Stimulated activated CD4-positive, alpha-beta T cell treated with anti-CD3 and anti-CD28 coated beads, Interleukin-1b, Interleukin-23, amount 100 ng/mL, for 24 hours (primary cell): Measurements from ENCODE around the gene LENG8.
"Not testable (repeated sequence)": the region's sequence is repeated elsewhere in the genome, so short reads cannot be mapped to it uniquely, and the experiment has no call there.

Experiments
- DNase-seq, 4 experiments: peaks; one replicate each; pipeline ENCODE4 v3.0.0-alpha.2; 2020; ENCODE audit warnings: low read depth in 4 of 4, low spot score in 1 of 4

Gene LENG8

DNA sequence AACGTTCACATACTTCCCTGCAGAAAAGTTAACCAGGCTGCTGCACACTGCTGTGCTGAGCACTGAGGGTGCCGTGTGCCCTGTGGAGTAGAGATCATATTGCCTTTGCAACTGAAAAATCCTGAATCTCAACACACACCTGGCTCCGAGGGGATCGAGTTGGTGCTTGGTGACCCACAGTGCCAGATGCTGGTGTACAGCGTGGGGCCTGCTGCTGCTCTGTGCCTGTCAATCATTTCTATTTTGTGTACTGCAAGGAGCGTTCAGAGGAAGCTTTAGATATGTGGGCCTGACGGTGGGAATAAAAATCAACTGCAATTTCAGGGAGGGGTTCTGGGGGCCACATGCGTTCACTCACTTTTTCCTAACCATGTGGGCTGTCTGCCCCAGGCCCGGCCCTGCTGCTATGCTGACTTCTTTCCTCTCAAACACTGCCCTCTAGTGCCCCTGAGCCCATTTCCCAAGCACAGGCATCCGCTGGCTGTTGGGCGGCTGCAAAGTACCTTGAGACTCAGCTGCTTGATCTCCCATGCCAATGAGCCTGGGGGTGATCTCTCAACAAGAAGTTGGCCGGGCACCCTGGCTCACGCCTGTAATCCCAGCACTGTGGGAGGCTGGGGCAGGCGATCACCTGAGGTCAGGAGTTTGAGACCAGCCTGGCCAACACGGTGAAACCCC lies 9.7 kb upstream of the LENG8 start:
- no peak for DNase-seq

GRCh38 chr19:54440641-54441040 lies 8.4 kb upstream of the LENG8 start:
- no peak for DNase-seq

DNA sequence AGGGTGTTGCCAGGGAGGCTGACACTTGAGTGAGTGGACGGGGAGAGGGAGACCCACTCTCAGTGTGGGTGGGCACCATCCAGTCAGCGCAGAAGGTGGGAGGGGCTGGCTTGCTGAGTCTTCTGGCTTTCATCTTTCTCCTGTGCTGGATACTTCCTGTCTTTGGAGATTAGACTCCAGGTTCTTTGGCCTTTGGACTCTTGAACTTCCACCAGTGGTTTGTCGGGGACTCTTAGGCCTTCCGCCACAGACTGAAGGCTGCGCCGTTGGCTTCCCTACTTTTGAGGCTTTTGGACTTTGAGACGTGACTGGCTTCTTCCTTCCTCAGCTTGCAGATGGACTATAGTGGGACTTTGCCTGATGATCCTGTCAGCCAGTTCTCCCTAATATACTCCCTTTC lies 4.3 kb upstream of the LENG8 start:
- DNase-seq = no peak

- not testable (repeated sequence) for DNase-seq
Measured at GRCh38 chr19:54446349-54446748, 2.6 kb upstream of the LENG8 start.

DNA sequence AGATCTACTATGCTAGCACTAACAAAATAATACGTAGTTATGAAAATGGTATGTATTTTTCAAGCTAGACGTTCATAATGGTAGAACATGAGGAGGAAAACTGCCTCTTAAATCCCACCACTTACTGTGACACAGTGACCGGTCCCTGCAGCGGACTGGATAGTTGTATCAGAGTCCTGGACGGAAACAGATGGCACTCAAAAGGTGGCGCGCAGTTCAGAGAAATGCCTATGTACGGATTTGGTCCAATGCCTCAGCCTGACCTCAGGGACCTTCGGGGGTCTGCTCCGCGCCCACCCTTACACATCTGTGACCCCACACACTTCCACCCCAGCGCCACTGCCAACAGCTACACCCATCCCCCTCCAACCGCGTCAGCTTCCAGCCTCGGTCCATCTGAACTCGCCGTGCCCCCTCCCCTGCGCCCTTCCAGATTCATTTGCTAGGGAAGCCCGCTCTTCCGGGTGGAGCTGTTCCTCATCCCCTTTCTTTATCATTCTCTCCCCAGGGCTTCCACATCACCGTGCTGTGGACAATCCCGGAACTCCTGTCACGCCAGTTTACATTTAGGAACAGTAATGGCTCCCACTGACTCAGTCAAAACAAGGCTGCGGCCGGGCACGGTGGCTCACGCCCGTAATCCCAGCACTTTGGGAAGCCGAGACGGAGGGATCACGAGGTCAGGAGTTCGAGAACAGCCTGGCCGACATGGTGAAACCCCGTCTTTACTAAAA lies 792 bp upstream of the LENG8 start:
- DNase-seq = peak; percentile 20 to 36 (median 27)

- DNase-seq = no peak
Measured at GRCh38 chr19:54449701-54450069, 686 bp downstream of the LENG8 start.

GRCh38 chr19:54451331-54451871 lies 2.4 kb downstream of the LENG8 start:
- no peak for DNase-seq

DNA sequence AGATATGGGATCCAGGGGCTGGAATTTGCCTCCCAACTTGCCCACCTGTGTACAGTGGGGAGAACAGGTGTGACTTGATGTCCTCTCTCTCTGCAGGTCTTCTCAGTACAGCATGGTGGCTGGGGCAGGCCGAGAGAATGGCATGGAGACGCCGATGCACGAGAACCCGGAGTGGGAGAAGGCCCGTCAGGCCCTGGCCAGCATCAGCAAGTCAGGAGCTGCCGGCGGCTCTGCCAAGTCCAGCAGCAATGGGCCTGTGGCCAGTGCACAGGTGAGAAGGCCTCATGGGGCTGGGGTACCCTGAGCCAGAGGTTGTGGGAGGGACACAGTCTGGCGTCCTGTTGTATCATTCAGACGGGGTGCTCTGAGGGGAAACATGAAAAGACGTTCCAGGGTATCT lies 3.0 kb downstream of the LENG8 start:
- no peak for DNase-seq

DNA sequence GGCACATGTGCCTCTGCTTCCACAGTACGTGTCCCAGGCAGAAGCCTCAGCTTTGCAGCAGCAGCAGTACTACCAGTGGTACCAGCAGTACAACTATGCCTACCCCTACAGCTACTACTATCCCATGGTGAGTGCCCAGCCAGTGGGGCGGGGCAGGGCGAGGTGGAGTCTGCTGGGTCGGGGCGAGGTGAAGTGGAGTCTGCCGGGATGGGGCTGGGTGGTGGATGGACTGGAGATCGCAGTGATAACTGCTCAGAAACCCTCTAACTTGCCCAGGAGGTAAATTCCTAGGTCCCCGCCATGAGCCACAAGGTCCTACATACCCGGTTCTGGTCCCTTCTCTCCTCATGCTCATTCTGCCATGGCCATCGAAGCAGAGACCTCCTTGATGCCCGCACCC lies 3.6 kb downstream of the LENG8 start:
- no peak for DNase-seq

DNA sequence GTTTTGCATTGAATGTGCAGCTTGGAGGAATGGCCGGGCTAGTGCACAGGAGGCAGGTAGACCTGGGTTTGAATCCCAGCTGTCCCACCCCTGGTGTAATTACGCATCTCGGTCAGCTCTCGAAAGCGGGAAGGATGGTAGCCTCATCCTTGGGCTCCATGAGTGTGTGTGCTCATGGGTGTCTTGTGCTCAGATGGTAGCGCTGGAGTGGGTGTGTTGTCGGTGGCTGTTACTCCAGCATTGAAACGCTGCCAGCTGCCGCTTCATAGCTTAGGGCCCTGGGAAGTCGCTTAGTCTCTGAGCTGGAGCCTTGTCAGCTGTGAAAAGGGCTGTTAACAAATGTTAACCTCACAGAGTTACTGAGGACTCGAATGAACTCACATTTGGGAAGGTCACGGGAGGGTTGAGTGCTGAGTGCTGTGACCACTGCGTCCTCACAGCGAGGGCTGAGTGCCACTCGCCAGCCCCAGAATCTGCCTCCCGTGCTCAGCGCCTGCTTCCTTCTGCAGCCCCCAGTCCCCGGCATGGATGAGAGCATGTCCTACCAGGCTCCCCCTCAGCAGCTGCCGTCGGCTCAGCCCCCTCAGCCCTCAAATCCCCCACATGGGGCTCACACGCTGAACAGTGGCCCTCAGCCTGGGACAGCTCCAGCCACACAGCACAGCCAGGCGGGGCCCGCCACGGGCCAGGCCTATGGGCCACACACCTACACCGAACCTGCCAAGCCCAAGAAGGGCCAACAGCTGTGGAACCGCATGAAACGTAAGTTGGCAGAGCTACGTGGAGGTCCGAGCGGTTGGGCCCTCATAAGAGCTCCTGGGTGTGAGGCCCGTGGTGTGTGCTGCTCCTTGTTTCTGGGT lies 5.2 kb downstream of the LENG8 start:
- DNase-seq = no peak

- no peak for DNase-seq
Measured at GRCh38 chr19:54454781-54455675, 6.0 kb downstream of the LENG8 start.

DNA sequence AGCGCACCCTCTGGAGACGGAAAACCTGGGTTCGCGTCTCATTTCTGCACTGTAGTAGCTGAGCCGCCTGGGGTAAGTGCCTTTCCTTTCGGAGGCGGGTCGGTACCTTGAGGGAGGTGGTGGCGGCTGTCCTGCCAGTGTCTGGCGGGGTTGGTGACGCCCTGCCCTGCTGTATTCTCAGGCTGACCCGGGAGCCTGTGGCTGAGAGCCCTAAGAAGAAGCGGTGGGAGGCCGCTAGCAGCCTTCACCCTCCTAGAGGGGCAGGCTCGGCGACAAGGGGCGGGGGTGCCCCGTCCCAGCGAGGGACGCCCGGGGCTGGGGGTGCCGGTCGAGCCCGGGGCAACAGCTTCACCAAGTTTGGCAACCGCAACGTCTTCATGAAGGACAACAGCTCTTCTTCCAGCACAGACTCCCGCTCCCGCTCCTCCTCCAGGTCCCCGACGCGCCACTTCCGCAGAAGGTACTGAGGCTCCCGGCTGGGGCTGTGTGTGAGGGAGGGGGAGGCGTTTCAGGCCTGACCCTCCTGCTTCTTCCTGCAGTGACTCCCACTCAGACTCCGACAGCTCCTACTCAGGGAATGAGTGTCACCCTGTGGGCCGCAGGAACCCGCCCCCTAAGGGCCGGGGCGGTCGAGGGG lies 6.9 kb downstream of the LENG8 start:
- DNase-seq = no peak

GRCh38 chr19:54456423-54457373 lies 7.7 kb downstream of the LENG8 start:
- DNase-seq = no peak

GRCh38 chr19:54457773-54458647 lies 9.0 kb downstream of the LENG8 start:
- DNase-seq = no peak

DNA sequence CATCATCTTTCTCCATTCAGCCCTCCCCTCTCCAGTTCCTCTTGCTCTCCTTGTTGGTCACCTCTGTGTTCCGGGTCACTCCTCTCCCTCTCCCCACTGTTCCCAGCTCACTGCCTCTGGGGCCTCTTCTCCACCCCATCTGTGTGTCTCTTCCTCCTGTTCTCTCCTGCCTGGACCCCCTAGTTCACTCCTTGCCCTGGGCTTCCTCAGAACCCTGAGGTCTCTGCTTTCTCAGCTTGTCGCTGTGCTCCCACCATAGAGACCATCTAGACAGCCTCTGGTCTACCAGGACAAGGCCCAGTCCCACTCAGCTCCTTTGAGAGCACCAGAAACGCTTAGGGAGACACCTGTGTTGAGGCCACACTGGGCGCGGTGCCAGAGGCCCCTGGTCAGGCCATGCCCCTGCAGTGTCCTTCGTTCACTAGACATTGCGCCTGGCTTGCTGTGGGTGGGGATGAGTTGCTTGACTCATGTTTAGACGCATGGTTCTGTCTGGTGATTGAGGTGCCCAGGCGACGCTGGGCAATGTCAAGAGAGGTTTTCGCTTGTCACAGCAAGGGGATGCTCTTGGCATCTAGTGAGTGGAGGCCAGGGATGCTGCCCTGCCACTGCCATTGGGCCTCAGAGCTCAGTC lies 9.8 kb downstream of the LENG8 start:
- DNase-seq = no peak

- no peak for DNase-seq
Measured at GRCh38 chr19:54459282-54460229, 10.6 kb downstream of the LENG8 start.
